ENCODE results near the gene RPTN. TPM values are rescaled to one million over a fixed set of nuclear protein-coding genes. Genes with fewer than 3 reads are reported as not detected.

Gene RPTN
- total RNA-seq, 1 donor from 2014 or later, result not detected

GRCh38 chr1:152115344-152115743 lies 43.7 kb downstream of the RPTN start, which contains the start of gene TCHH:
Gene TCHH (minus strand): TSS chr1:152115444. CDS start chr1:152114080, 1,364 bp downstream.
- Mint-ChIP-seq H3K36me3 (ENCODE audit: low read depth) (no peaks in the 10 kb centered on the region), H3K4me3 (no peak within 1 kb of the TSS), H3K27me3 (ENCODE audit: low read depth) (peaks cover 21% of the 10 kb centered on the region), H3K9me3 (no peaks in the 10 kb centered on the region), H3K27ac (ENCODE audit: unreplicated experiment) (no peak within 1 kb of the TSS), H3K4me1 (no peaks in the 10 kb centered on the region)
- TF ChIP-seq, protein P1, sequence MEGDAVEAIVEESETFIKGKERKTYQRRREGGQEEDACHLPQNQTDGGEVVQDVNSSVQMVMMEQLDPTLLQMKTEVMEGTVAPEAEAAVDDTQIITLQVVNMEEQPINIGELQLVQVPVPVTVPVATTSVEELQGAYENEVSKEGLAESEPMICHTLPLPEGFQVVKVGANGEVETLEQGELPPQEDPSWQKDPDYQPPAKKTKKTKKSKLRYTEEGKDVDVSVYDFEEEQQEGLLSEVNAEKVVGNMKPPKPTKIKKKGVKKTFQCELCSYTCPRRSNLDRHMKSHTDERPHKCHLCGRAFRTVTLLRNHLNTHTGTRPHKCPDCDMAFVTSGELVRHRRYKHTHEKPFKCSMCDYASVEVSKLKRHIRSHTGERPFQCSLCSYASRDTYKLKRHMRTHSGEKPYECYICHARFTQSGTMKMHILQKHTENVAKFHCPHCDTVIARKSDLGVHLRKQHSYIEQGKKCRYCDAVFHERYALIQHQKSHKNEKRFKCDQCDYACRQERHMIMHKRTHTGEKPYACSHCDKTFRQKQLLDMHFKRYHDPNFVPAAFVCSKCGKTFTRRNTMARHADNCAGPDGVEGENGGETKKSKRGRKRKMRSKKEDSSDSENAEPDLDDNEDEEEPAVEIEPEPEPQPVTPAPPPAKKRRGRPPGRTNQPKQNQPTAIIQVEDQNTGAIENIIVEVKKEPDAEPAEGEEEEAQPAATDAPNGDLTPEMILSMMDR (conservative IDR thresholded peaks at IDR 0.05), result no peak
- DNase-seq (ENCODE audit: low read depth, low spot score), result no peak

DNA sequence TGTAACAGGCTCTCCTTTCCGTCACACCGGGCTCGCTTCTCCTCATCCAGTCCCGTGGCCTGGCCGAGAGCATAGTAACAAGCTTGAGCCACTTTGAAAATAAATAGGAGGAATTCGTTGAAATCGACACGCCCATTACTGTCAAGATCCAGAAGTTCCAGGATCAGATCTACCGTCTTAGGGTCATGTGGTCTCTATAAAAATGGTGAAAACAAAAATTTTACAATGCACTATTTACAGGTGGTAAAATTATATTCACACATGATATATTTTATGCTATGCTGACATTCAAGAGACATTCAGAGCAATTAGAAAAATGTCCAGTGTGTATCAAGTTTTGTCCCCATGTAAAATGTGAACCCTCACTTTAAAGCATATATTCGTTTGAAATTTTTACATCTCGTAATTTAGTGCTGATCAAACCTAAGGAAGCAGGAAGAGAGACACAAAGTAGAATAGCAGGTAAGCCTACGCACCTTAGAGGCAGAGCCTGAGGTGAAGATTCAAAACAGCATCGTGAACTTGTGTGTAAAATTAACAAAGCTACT lies 46.1 kb downstream of the RPTN start:
- H3K9me3 Mint-ChIP-seq, result no peaks in the 10 kb centered on the region
- H3K4me3 Mint-ChIP-seq, result no peak overlapping the region
- TF ChIP-seq, protein P1 (conservative IDR thresholded peaks at IDR 0.05), result no peak
- no peaks in the 10 kb centered on the region for H3K36me3 Mint-ChIP-seq (ENCODE audit: low read depth)
- DNase-seq (ENCODE audit: low read depth, low spot score), result no peak
- H3K27me3 Mint-ChIP-seq (ENCODE audit: low read depth), result peaks cover 21% of the 10 kb centered on the region
- no peaks in the 10 kb centered on the region for H3K4me1 Mint-ChIP-seq
- H3K27ac Mint-ChIP-seq (ENCODE audit: unreplicated experiment), result no peak overlapping the region

GRCh38 chr1:152112101-152112884 lies 46.7 kb downstream of the RPTN start:
- Mint-ChIP-seq H3K9me3 (no peaks in the 10 kb centered on the region), H3K27me3 (ENCODE audit: low read depth) (peaks cover 21% of the 10 kb centered on the region), H3K36me3 (ENCODE audit: low read depth) (no peaks in the 10 kb centered on the region), H3K27ac (ENCODE audit: unreplicated experiment) (no peak overlapping the region), H3K4me3 (no peak overlapping the region), H3K4me1 (no peaks in the 10 kb centered on the region)
- TF ChIP-seq, protein P1 (conservative IDR thresholded peaks at IDR 0.05), result no peak
- DNase-seq (ENCODE audit: low read depth, low spot score), result no peak

- DNase-seq (ENCODE audit: low read depth, low spot score), result no peak
- TF ChIP-seq, protein P1 (conservative IDR thresholded peaks at IDR 0.05), result no peak
- no peak overlapping the region for H3K27ac Mint-ChIP-seq (ENCODE audit: unreplicated experiment)
- no peaks in the 10 kb centered on the region for H3K4me1 Mint-ChIP-seq
- H3K36me3 Mint-ChIP-seq (ENCODE audit: low read depth), result no peaks in the 10 kb centered on the region
- H3K27me3 Mint-ChIP-seq (ENCODE audit: low read depth), result peaks cover 18% of the 10 kb centered on the region
- H3K4me3 Mint-ChIP-seq, result no peak overlapping the region
- no peaks in the 10 kb centered on the region for H3K9me3 Mint-ChIP-seq
These were observed 47.5 kb downstream of the RPTN start for GRCh38 chr1:152111515-152111968.

DNA sequence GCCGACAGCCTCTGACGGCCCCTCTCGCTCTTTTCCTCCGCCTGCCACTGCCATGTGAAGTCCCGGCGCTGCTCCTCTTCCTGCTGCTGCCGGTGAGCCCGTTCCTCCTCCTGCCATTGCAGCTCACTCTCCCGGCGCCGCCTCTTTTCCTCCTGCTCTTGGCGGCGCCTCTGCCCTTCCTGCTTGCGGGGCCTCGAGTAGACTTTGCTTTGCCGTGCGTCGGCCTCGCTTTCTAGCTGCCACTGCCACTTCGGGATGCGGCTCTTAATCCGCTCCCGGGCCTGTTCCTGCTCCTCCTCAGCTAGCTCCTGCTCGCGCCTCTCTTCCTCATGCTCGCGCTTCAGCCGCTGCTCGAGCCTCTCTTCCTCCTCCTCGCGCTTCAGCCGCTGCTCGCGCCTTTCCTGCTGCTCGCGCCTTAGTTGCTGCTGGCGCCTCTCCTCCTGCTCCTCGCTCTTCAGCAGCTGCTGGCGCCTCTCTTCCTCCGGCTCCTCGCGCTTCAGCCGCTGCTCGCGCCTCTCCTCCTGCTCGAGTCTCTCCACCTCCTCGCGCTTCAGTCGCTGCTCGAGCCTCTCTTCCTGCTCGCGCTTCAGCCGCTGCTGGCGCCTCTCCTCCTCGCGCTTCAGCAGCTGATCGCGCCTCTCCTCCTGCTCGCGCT lies 48.0 kb downstream of the RPTN start:
- Mint-ChIP-seq H3K4me3 (no peak overlapping the region), H3K36me3 (ENCODE audit: low read depth) (no peaks in the 10 kb centered on the region), H3K4me1 (no peaks in the 10 kb centered on the region), H3K27me3 (ENCODE audit: low read depth) (peaks cover 12% of the 10 kb centered on the region), H3K9me3 (no peaks in the 10 kb centered on the region), H3K27ac (ENCODE audit: unreplicated experiment) (no peak overlapping the region)
- DNase-seq (ENCODE audit: low read depth, low spot score), result no peak
- TF ChIP-seq, protein P1 (conservative IDR thresholded peaks at IDR 0.05), result no peak
